Stomach (tissue), 9 donors: ENCODE results near the gene KIDINS220. TPM values are rescaled to one million over a fixed set of nuclear protein-coding genes. Genes with fewer than 3 reads are reported as not detected.

Source experiments
- DNase-seq, 2 donors: peaks; one replicate each; pipeline versions ENCODE4 v3.0.0 to v3.0.0-alpha.2; 2013 to 2019
- H3K27ac ChIP-seq, 5 donors: fragments of 200-600 bp in 4 of 5; sonication (generic) in 4 of 5; one replicate each; pipeline ENCODE4 v1.5.1; 2013 to 2019; ENCODE audit warnings: mild to moderate bottlenecking in 1 of 5, moderate library complexity in 1 of 5
- H3K27me3 ChIP-seq, 3 donors: fragments of 200-600 bp; sonication (generic); one replicate each; pipeline ENCODE4 v1.5.1; 2017 to 2019; ENCODE audit warnings: mixed run types in 1 of 3
- H3K36me3 ChIP-seq, 4 donors: fragments of 200-600 bp; sonication (generic); 1 replicate in 3 of 4; 2 replicates in 1 of 4; pipeline ENCODE4 v1.5.1; 2016 to 2019
- H3K4me1 ChIP-seq, 4 donors: fragments of 200-600 bp; sonication (generic); one replicate each; pipeline ENCODE4 v1.5.1; 2016 to 2019
- H3K4me3 ChIP-seq, 4 donors: fragments of 200-600 bp; sonication (generic) in 3 of 4; one replicate each; pipeline ENCODE4 v1.5.1; 2016 to 2019; ENCODE audit warnings: mild to moderate bottlenecking in 1 of 4
- H3K9me3 ChIP-seq, 4 donors: fragments of 200-600 bp; sonication (generic); one replicate each; pipeline ENCODE4 v1.5.1; 2016 to 2019
- EP300 ChIP-seq: sonication (generic); formaldehyde crosslinking; IDR thresholded peaks from one replicate; pipeline ENCODE4 v1.6.1; 2017; ENCODE audit warnings: antibody characterized with exemption
- POLR2A ChIP-seq, 4 donors: fragments of 450-650 bp; IDR thresholded peaks; one replicate each; pipeline ENCODE4 v1.6.1; 2016; ENCODE audit warnings: antibody characterized with exemption in 4 of 4, control low read depth in 2 of 4, mild to moderate bottlenecking in 1 of 4, moderate library complexity in 1 of 4
- POLR2AphosphoS5 ChIP-seq, 3 donors: sonication (generic); formaldehyde crosslinking; IDR thresholded peaks; one replicate each; pipeline ENCODE4 v1.6.1; 2016; ENCODE audit warnings: antibody characterized with exemption in 3 of 3
- WGBS, 5 donors: extraction: QIAGEN DNeasy Blood & Tissue Kit in 3 of 5; methylation state at CpG; one replicate each; pipeline versions ENCODE4 v1.1.5 to v1.1.7; 2013 to 2018; 5-methylcytosine and 5-hydroxymethylcytosine counted together
- intact Hi-C: fragments of 100-400 bp; cut with DNase I; formaldehyde crosslinking; loops from one replicate; pipeline ENCODE4 v1.15.1; 2023; ENCODE audit warnings: low total_unique reads
- polyA plus RNA-seq, 3 donors: library from polyadenylated mRNA; stranded (reverse); fragments of 200-250 nt; gene quantifications; one replicate each; pipeline ENCODE4 v1.2.3, GENCODE V29; 2013
- total RNA-seq, 5 donors: library from RNA; depleted of rRNA; stranded (reverse); fragments of >200 nt; gene quantifications; one replicate each; pipeline versions ENCODE4 v1.1.0 to v1.2.3, GENCODE V29; 2014 to 2016
- TF ChIP-seq, protein P1 (sequence below), 7 experiments: fragments of 450-650 bp in 4 of 7; fragments of 200-600 bp in 3 of 7; sonication (generic) in 3 of 7; IDR thresholded peaks; one replicate each; pipeline ENCODE4 v1.5.1; 2016 to 2019; ENCODE audit warnings: antibody characterized with exemption in 7 of 7, control low read depth in 2 of 7, mild to moderate bottlenecking in 1 of 7
- donor health status: healthy with polysubstance abuse.
- donor health status: Bipolar disorder and iron deficiency.
- donor health status: healthy.

The KIDINS220 gene
- total and polyA plus RNA-seq, 8 donors, result 3.8 to 160 (median 56.0) TPM

DNA sequence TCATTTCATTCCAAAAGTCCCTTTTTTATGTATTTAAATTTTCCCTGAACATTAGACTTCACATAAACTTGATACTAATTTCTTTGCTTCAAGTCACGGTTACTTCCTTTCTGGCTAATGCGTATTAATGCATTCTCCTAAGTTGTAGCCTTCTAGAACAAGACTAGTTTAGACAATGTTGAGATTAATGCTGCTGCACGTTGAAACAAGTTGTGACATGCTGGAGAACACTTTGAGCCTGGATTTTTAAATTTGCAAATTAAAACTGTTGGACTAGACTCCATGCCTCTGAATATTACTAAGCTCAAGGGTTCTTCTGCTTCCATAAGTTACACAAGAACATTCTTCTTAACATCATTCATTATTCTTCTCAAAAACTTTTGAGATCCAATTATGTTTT, 126.5 kb downstream of the KIDINS220 start:
- Histone ChIP-seq H3K9me3 (no peaks in the 10 kb centered on the region), H3K36me3 (no peaks in the 10 kb centered on the region), H3K27me3 (no peaks in the 10 kb centered on the region), H3K4me1 (no peaks in the 10 kb centered on the region), H3K27ac (no peak overlapping the region), H3K4me3 (no peak overlapping the region)
- intact Hi-C loops, result no loop called here
- DNase-seq, result no peak
- 73 to 80% (median 78%) methylated on average over 3 of the region's 3 CpGs for WGBS, 5 donors
- TF ChIP-seq EP300 (no peak), POLR2A (IDR thresholded peaks at IDR 0.05) (no peak), POLR2AphosphoS5 (IDR thresholded peaks at IDR 0.05) (no peak)
- TF ChIP-seq, protein P1, sequence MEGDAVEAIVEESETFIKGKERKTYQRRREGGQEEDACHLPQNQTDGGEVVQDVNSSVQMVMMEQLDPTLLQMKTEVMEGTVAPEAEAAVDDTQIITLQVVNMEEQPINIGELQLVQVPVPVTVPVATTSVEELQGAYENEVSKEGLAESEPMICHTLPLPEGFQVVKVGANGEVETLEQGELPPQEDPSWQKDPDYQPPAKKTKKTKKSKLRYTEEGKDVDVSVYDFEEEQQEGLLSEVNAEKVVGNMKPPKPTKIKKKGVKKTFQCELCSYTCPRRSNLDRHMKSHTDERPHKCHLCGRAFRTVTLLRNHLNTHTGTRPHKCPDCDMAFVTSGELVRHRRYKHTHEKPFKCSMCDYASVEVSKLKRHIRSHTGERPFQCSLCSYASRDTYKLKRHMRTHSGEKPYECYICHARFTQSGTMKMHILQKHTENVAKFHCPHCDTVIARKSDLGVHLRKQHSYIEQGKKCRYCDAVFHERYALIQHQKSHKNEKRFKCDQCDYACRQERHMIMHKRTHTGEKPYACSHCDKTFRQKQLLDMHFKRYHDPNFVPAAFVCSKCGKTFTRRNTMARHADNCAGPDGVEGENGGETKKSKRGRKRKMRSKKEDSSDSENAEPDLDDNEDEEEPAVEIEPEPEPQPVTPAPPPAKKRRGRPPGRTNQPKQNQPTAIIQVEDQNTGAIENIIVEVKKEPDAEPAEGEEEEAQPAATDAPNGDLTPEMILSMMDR (IDR thresholded peaks at IDR 0.05), result no peak

DNA sequence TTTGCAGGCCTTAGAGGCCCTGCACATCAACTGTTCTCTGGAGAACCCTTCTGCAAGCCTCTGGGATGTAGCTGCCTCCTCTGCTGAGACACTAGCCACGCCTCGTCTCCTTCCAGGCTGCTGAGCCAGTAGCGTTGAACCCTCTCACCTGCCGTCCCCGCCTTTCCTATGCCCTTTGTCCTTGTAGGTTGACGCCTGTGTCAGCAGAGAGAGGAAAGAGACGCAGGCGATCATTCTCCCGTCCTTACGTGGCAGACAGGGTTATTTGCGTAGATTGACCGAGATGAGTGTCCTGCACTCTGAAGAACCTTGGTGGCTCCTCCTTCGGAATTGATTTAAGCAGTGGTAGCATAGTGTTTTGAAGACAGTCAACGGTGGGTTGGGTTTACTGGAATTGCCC, 127.8 kb downstream of the KIDINS220 start:
- DNase-seq, result no peak
- Histone ChIP-seq H3K36me3 (no peaks in the 10 kb centered on the region), H3K27ac (no peak overlapping the region), H3K4me1 (no peaks in the 10 kb centered on the region), H3K27me3 (no peaks in the 10 kb centered on the region), H3K9me3 (no peaks in the 10 kb centered on the region), H3K4me3 (no peak overlapping the region)
- intact Hi-C loops, result no loop called here
- TF ChIP-seq, protein P1 (IDR thresholded peaks at IDR 0.05), result no peak
- no peak for TF ChIP-seq POLR2A (IDR thresholded peaks at IDR 0.05)
- no peak for TF ChIP-seq EP300
- TF ChIP-seq POLR2AphosphoS5 (IDR thresholded peaks at IDR 0.05), result no peak
- 75 to 86% (median 86%) methylated on average over 14 of the region's 14 CpGs for WGBS, 5 donors

DNA sequence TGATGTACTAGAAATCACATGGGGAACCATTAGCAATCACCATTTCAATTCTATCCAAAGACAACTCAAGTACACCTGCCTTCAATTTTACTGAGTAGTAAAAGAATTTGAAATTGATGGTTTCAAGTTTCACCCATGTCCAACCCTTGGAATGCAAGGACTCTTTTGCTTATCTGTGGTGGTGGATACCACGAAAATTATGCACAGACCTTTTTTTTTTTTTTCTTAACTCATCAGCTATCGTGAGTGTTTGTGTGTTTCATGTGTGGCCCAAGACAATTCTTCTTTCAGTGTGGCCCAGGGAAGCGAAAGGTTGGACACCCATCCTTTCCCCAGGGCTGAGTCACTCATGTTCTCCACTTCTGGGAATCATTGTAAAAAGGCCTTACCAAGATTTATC, 132.5 kb downstream of the KIDINS220 start:
- no peaks in the 10 kb centered on the region for H3K4me1 ChIP-seq
- 57 to 71% (median 64%) methylated on average over 3 of the region's 3 CpGs for WGBS, 5 donors
- H3K9me3 ChIP-seq, result no peaks in the 10 kb centered on the region
- no peaks in the 10 kb centered on the region for H3K36me3 ChIP-seq
- no peak for DNase-seq
- H3K27me3 ChIP-seq, result no peaks in the 10 kb centered on the region
- no peak overlapping the region for H3K27ac ChIP-seq
- intact Hi-C loops, result no loop called here
- TF ChIP-seq, protein P1 (IDR thresholded peaks at IDR 0.05), result no peak
- no peak for TF ChIP-seq POLR2A (IDR thresholded peaks at IDR 0.05)
- TF ChIP-seq EP300, result no peak
- TF ChIP-seq POLR2AphosphoS5 (IDR thresholded peaks at IDR 0.05), result no peak
- no peak overlapping the region for H3K4me3 ChIP-seq

DNA sequence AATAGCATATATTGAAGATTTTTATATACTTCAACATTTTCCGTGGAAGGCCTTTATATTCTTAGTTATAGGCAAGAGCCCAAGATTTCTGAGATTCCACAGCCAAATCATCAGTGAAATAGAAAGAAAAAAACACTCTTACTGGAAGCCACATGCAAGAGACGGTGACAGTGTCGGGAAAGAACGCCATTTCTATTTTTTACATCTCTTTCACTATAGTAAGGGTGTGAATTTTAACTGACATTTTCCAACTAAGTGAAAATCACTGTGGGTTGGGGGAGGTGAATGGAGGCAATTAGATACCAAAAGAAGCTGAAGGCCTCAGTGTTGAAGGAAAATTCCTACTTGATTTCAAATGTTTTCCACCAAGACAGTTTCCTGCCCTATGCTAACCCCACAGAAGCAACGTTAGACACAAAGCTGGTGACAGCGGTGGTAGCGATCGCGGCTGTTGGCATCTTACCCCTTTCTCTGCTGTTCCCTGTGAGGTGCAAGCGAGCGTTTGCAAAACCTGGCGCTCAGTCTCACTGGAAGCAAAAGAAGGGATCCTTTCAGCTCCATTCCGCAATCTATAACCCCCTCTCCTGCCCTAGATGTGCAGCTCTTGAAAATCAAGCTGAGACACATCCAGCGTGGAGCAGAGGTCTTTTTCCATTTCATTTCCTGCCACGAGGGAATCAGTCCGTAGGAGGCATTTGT, 135.6 kb downstream of the KIDINS220 start:
- TF ChIP-seq POLR2AphosphoS5 (IDR thresholded peaks at IDR 0.05), result no peak
- TF ChIP-seq, protein P1 (IDR thresholded peaks at IDR 0.05), result no peak
- TF ChIP-seq POLR2A (IDR thresholded peaks at IDR 0.05), result no peak
- TF ChIP-seq EP300, result no peak
- no peaks in the 10 kb centered on the region for H3K27me3 ChIP-seq
- DNase-seq, result no peak
- H3K27ac ChIP-seq, result no peak overlapping the region
- 80 to 91% (median 88%) methylated on average over 16 of the region's 16 CpGs for WGBS, 5 donors
- intact Hi-C loops, result no loop called here
- H3K4me3 ChIP-seq, result no peak overlapping the region
- peaks cover 0 to 15% (median 4%) of the 10 kb centered on the region in 4 donors for H3K9me3 ChIP-seq
- H3K36me3 ChIP-seq, result no peaks in the 10 kb centered on the region
- no peaks in the 10 kb centered on the region for H3K4me1 ChIP-seq
